GM23338 (cell line): ENCODE results near the gene PCSK5.

Source experiments
- EZH2 ChIP-seq: fragments of 200-600 bp; sonication (generic); IDR thresholded peaks from one replicate; pipeline ENCODE4 v1.8.0; 2017; ENCODE audit warnings: antibody characterized with exemption, mild to moderate bottlenecking, low read depth; ENCODE audit not compliant: unreplicated experiment
- EZH2phosphoT487 ChIP-seq: fragments of 200-600 bp; sonication (generic); IDR thresholded peaks from one replicate; pipeline ENCODE4 v1.8.1; 2018; ENCODE audit warnings: antibody characterized with exemption; ENCODE audit not compliant: unreplicated experiment
- POLR2AphosphoS5 ChIP-seq: IDR thresholded peaks from 2 replicates; pipeline ENCODE4 v1.6.1; 2016; ENCODE audit warnings: antibody characterized with exemption, low read depth
- TF ChIP-seq, protein P1 (sequence below), 2 experiments: fragments of 200-600 bp in 1 of 2; sonication (generic) in 1 of 2; conservative IDR thresholded peaks; 2 replicates each; pipeline versions ENCODE4 v1.5.1 to v1.6.1; 2016 to 2017; ENCODE audit warnings: antibody characterized with exemption in 2 of 2, low read depth in 2 of 2, mild to moderate bottlenecking in 2 of 2, moderate library complexity in 1 of 2

DNA sequence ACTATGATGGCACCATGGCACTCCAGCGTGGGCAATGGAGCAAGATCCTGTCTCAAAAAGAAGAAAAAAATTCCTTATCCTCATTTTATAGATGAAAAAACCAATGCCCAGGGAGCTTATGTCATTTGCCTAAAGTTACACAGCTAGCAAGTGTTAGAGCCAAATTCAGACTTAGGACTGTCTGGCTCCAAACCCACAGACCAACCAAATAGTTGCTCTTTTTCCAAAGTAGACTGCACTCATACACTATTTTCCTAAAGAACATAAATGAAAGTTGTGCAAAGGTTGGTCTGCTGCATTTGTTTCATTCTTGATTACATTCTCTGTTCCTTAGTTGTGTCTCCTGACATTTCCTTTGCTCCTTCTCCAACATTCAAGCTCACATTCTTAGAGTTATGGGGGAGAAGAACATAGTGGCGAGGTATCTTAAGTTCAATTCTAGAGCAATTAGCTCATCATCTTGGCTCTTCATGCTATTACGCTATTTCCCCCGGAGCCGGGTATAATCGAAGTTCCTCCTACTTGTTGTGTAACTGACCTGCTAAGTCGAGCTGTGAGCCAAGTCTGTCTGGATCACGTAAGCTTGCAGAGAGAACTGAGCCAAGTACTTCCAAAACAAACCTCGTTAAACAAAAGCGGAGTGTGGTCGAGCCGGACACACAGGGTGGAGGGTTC lies 365.4 kb downstream of the PCSK5 start:
- TF ChIP-seq, protein P1, sequence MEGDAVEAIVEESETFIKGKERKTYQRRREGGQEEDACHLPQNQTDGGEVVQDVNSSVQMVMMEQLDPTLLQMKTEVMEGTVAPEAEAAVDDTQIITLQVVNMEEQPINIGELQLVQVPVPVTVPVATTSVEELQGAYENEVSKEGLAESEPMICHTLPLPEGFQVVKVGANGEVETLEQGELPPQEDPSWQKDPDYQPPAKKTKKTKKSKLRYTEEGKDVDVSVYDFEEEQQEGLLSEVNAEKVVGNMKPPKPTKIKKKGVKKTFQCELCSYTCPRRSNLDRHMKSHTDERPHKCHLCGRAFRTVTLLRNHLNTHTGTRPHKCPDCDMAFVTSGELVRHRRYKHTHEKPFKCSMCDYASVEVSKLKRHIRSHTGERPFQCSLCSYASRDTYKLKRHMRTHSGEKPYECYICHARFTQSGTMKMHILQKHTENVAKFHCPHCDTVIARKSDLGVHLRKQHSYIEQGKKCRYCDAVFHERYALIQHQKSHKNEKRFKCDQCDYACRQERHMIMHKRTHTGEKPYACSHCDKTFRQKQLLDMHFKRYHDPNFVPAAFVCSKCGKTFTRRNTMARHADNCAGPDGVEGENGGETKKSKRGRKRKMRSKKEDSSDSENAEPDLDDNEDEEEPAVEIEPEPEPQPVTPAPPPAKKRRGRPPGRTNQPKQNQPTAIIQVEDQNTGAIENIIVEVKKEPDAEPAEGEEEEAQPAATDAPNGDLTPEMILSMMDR (conservative IDR thresholded peaks at IDR 0.05; ENCODE audit: low read depth in 2 of 2) = no peak
- TF ChIP-seq POLR2AphosphoS5 = no peak
- no peak for TF ChIP-seq EZH2phosphoT487
- no peak for TF ChIP-seq EZH2
